ENCODE results near the gene NFATC4.
A peak's percentile ranks its signal among the peaks of the same experiment; 100 is the strongest.

Gene NFATC4

GRCh38 chr14:24398293-24398652 lies 30.3 kb downstream of the NFATC4 start:
- DNase-seq (ENCODE audit: low read depth, low spot score), result no peak
- CTCF ChIA-PET, result interaction anchor here (0.7 to 28.4 kb wide), 9 partner anchors 8 to 89 kb away, joined by 3 to 557 read pairs (median 4); partner anchors contain the start of genes CBLN3 and KHNYN
- POLR2A ChIA-PET, result interaction anchor here (1.0 kb wide), 1 partner anchor 160 kb away, joined by 3 read pairs; no protein-coding TSS in a partner anchor
- H3K4me3 ChIP-seq (ENCODE audit: low read depth, low read length), result peak overlapping the region; percentile 69
- TF ChIP-seq CTCF (IDR thresholded peaks at IDR 0.05; ENCODE audit: insufficient read depth, low read length, missing control alignments), result no peak

GRCh38 chr14:24398653-24399446 lies 30.9 kb downstream of the NFATC4 start, which contains the start of gene NYNRIN:
TSS of gene NYNRIN (plus strand) at chr14:24399003. CDS start at chr14:24399247, 244 bp downstream.
- peak within 1 kb of the TSS; percentile 69 for H3K4me3 ChIP-seq (ENCODE audit: low read depth, low read length)
- TF ChIP-seq CTCF (IDR thresholded peaks at IDR 0.05; ENCODE audit: insufficient read depth, low read length, missing control alignments), result no peak
- ChIA-PET CTCF (interaction anchor here (0.7 to 28.4 kb wide), 12 partner anchors 9 to 90 kb away, joined by 3 to 557 read pairs (median 4); partner anchors contain the start of genes CBLN3 and KHNYN), POLR2A (interaction anchor here (1.0 kb wide), 1 partner anchor 161 kb away, joined by 3 read pairs; no protein-coding TSS in a partner anchor)
- DNase-seq (ENCODE audit: low read depth, low spot score), result no peak

GRCh38 chr14:24399447-24399822 lies 31.5 kb downstream of the NFATC4 start:
- TF ChIP-seq CTCF (IDR thresholded peaks at IDR 0.05; ENCODE audit: insufficient read depth, low read length, missing control alignments), result no peak
- CTCF ChIA-PET, result interaction anchor here (0.7 to 28.4 kb wide), 11 partner anchors 8 to 67 kb away, joined by 3 to 557 read pairs (median 4); partner anchors contain the start of genes CBLN3 and KHNYN
- POLR2A ChIA-PET, result interaction anchor here (1.0 kb wide), 1 partner anchor 162 kb away, joined by 3 read pairs; no protein-coding TSS in a partner anchor
- no peak for DNase-seq (ENCODE audit: low read depth, low spot score)
- peak overlapping the region; percentile 69 for H3K4me3 ChIP-seq (ENCODE audit: low read depth, low read length)

- TF ChIP-seq CTCF (IDR thresholded peaks at IDR 0.05; ENCODE audit: insufficient read depth, low read length, missing control alignments), result no peak
- CTCF ChIA-PET, result interaction anchor here (1.1 to 28.4 kb wide), 7 partner anchors 9 to 67 kb away, joined by 3 to 557 read pairs (median 7); partner anchors contain the start of genes CBLN3 and KHNYN
- POLR2A ChIA-PET, result no interaction called here
- H3K4me3 ChIP-seq (ENCODE audit: low read depth, low read length), result peak overlapping the region; percentile 69
- no peak for DNase-seq (ENCODE audit: low read depth, low spot score)
Measured at GRCh38 chr14:24399999-24400718, 32.2 kb downstream of the NFATC4 start.

- H3K4me3 ChIP-seq (ENCODE audit: low read depth, low read length), result no peak overlapping the region
- ChIA-PET CTCF (interaction anchor here (1.7 to 28.4 kb wide), 6 partner anchors 12 to 69 kb away, joined by 3 to 557 read pairs (median 7); partner anchors contain the start of genes CBLN3 and KHNYN), POLR2A (interaction anchor here (0.8 kb wide), 1 partner anchor 28 kb away, joined by 3 read pairs; the partner anchor contains the start of genes CBLN3 and KHNYN)
- TF ChIP-seq CTCF (IDR thresholded peaks at IDR 0.05; ENCODE audit: insufficient read depth, low read length, missing control alignments), result no peak
- DNase-seq (ENCODE audit: low read depth, low spot score), result no peak
Measured at GRCh38 chr14:24401810-24402702, 34.1 kb downstream of the NFATC4 start.

Measured in AG04449 (cell line).